K562 (cell line): ENCODE results near the gene TVP23A. TPM values are rescaled to one million over a fixed set of nuclear protein-coding genes. Genes with fewer than 3 reads are reported as not detected.

ENCODE experiments used
- FIP1L1 ChIP-seq: fragments of 200-400 bp; formaldehyde crosslinking; IDR thresholded peaks from 2 replicates; pipeline ENCODE4 v1.6.1; 2018; ENCODE audit warnings: mild to moderate bottlenecking, low read depth, low read length; ENCODE audit not compliant: poor library complexity, severe bottlenecking
- FOXO4 ChIP-seq: fragments of 450-650 bp; formaldehyde crosslinking; IDR thresholded peaks from 2 replicates; pipeline ENCODE4 v1.4.0; 2020; ENCODE audit warnings: mild to moderate bottlenecking, moderate library complexity
- HMG20A ChIP-seq: fragments of 450-650 bp; formaldehyde crosslinking; conservative IDR thresholded peaks from 2 replicates; pipeline ENCODE4 v1.4.0; 2020; ENCODE audit warnings: mild to moderate bottlenecking, mixed read lengths
- MCM3 ChIP-seq: fragments of 450-650 bp; IDR thresholded peaks from 2 replicates; pipeline ENCODE4 v1.6.1; 2016
- RBFOX2 ChIP-seq: fragments of 200-400 bp; formaldehyde crosslinking; IDR thresholded peaks from 2 replicates; pipeline ENCODE4 v1.6.1; 2017; ENCODE audit warnings: low read depth, mild to moderate bottlenecking, low read length, moderate library complexity
- RBM17 ChIP-seq: fragments of 200-400 bp; formaldehyde crosslinking; IDR thresholded peaks from 2 replicates; pipeline ENCODE4 v1.6.1; 2017; ENCODE audit warnings: low read depth, mild to moderate bottlenecking, low read length, borderline replicate concordance
- SRSF3 ChIP-seq: fragments of 200-400 bp; formaldehyde crosslinking; IDR thresholded peaks from 2 replicates; pipeline ENCODE4 v1.6.1; 2016; ENCODE audit warnings: mild to moderate bottlenecking, low read length, moderate library complexity; ENCODE audit not compliant: insufficient read depth
- THAP7 ChIP-seq: fragments of 250-450 bp; sonication (Bioruptor Pico); IDR thresholded peaks from 2 replicates; pipeline ENCODE4 v1.5.0; 2021
- ZEB2 ChIP-seq: fragments of 450-650 bp; IDR thresholded peaks from 2 replicates; pipeline ENCODE4 v1.6.1; 2016
- ZNF263 ChIP-seq: sonication (generic); formaldehyde crosslinking; IDR thresholded peaks from 2 replicates; pipeline ENCODE4 v1.8.0; 2022; ENCODE audit warnings: mild to moderate bottlenecking, missing genetic modification reagents, borderline replicate concordance
- ZNF282 ChIP-seq: sonication (generic); formaldehyde crosslinking; IDR thresholded peaks from 2 replicates; pipeline ENCODE4 v1.8.1; 2023; ENCODE audit warnings: missing genetic modification reagents
- ZNF395 ChIP-seq: fragments of 200-800 bp; sonication (Bioruptor generic); IDR thresholded peaks from 2 replicates; pipeline ENCODE4 v1.6.1; 2017; ENCODE audit warnings: missing genetic modification characterization, missing compliant biosample characterization
- ZNF77 ChIP-seq: fragments of 250-450 bp; sonication (Bioruptor Pico); IDR thresholded peaks from 2 replicates; pipeline ENCODE4 v1.5.0; 2020
- polyA plus RNA-seq, 8 experiments: library from polyadenylated mRNA; depleted of rRNA in 4 of 8; stranded (reverse) in 5 of 8; unstranded in 3 of 8; fragments of >200 nt; fragmentation: Nextera tagmentation in 2 of 8; fragmentation: Illumina TruSeq in 1 of 8; extraction: Ambion mirVana in 2 of 8; extraction: Trizol in 1 of 8; gene quantifications; 2 replicates each; pipeline versions ENCODE4 v1.2.1 to v1.2.3, GENCODE V29; 2011 to 2014; ENCODE audit warnings: inconsistent platforms in 1 of 8, missing spikeins in 1 of 8
- total RNA-seq, 7 experiments: library from RNA; depleted of rRNA in 6 of 7; stranded (reverse); fragments of >200 nt in 6 of 7; fragmentation: Illumina TruSeq in 2 of 7; extraction: Trizol in 2 of 7; gene quantifications; 2 replicates each; pipeline versions ENCODE4 v1.2.1 to v1.2.3, GENCODE V29; 2011 to 2021; ENCODE audit warnings: low replicate concordance in 1 of 7
- TF ChIP-seq, protein P1 (sequence below): fragments of 450-650 bp; IDR thresholded peaks from 2 replicates; pipeline ENCODE4 v1.6.1; 2014; ENCODE audit warnings: low read depth, mild to moderate bottlenecking, moderate library complexity, borderline replicate concordance
- TF ChIP-seq, protein P2 (sequence below): sonication (generic); formaldehyde crosslinking; IDR thresholded peaks from 2 replicates; pipeline ENCODE4 v1.8.1; 2023; ENCODE audit warnings: mild to moderate bottlenecking, missing genetic modification reagents
- TF ChIP-seq, protein P3 (sequence below): fragments of 450-650 bp; IDR thresholded peaks from 2 replicates; pipeline ENCODE4 v1.7.1; 2018; ENCODE audit warnings: mild to moderate bottlenecking, low read depth; ENCODE audit not compliant: partially characterized antibody

The TVP23A gene
- total and polyA plus RNA-seq, 9 of the 15 experiments (the other 6 are each of a cell fraction or from before 2014, with no cell fraction given): 0.04 to 0.77 (median 0.10) TPM; not detected in 3

DNA sequence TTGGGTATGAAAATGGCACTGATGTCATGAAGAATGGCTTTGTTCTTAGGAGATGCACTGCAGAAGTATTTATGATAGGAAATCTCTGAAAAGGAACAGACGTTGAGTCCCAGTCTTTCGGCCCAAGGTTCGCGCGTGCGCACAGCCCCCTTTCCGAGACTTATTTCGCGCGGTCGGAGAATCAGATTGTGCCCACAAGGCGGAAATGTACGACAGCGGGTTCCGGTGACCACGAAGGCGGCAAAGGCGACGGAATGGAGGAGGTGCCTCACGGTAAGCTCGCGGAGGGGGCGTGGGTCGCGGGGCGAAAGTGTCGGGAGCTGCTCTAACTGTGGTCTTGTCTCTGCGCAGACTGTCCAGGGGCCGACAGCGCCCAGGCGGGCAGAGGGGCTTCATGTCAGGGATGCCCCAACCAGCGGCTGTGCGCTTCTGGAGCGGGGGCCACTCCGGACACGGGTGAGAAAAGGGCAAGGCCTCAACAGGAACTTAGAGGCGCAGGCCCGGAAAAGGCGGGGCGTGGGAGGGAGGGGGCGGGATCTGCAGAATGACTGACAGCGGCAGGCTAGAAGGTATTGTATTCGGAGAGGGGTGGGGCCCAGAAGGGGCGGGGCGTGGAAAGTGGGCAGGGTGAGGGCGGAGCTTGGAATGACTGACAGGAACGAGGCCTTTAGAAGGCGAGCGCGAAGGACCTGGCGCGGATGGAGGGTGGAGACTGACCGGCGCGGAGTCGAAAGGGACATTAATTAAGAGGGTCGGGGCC lies 74.8 kb downstream of the TVP23A start, which contains the start of gene NUBP1 (continued):
- TF ChIP-seq FOXO4 (CRISPR knock-in tag): no peak
- TF ChIP-seq HMG20A (CRISPR knock-in tag): no peak
- TF ChIP-seq THAP7 (CRISPR knock-in tag): no peak
- TF ChIP-seq, protein P1, sequence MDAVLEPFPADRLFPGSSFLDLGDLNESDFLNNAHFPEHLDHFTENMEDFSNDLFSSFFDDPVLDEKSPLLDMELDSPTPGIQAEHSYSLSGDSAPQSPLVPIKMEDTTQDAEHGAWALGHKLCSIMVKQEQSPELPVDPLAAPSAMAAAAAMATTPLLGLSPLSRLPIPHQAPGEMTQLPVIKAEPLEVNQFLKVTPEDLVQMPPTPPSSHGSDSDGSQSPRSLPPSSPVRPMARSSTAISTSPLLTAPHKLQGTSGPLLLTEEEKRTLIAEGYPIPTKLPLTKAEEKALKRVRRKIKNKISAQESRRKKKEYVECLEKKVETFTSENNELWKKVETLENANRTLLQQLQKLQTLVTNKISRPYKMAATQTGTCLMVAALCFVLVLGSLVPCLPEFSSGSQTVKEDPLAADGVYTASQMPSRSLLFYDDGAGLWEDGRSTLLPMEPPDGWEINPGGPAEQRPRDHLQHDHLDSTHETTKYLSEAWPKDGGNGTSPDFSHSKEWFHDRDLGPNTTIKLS: peak; percentile 95
- peak; percentile 96 for TF ChIP-seq RBFOX2
- TF ChIP-seq RBM17: no peak
- no peak for TF ChIP-seq ZNF395 (CRISPR knock-in tag)
- TF ChIP-seq SRSF3: no peak
- TF ChIP-seq MCM3: no peak
- TF ChIP-seq, protein P2, sequence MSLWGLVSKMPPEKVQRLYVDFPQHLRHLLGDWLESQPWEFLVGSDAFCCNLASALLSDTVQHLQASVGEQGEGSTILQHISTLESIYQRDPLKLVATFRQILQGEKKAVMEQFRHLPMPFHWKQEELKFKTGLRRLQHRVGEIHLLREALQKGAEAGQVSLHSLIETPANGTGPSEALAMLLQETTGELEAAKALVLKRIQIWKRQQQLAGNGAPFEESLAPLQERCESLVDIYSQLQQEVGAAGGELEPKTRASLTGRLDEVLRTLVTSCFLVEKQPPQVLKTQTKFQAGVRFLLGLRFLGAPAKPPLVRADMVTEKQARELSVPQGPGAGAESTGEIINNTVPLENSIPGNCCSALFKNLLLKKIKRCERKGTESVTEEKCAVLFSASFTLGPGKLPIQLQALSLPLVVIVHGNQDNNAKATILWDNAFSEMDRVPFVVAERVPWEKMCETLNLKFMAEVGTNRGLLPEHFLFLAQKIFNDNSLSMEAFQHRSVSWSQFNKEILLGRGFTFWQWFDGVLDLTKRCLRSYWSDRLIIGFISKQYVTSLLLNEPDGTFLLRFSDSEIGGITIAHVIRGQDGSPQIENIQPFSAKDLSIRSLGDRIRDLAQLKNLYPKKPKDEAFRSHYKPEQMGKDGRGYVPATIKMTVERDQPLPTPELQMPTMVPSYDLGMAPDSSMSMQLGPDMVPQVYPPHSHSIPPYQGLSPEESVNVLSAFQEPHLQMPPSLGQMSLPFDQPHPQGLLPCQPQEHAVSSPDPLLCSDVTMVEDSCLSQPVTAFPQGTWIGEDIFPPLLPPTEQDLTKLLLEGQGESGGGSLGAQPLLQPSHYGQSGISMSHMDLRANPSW (CRISPR knock-in tag): 0 out of 2 replicates have a peak, but pooled peaks have one; percentile 79
- TF ChIP-seq ZNF77 (CRISPR knock-in tag): no peak
- TF ChIP-seq, protein P3, sequence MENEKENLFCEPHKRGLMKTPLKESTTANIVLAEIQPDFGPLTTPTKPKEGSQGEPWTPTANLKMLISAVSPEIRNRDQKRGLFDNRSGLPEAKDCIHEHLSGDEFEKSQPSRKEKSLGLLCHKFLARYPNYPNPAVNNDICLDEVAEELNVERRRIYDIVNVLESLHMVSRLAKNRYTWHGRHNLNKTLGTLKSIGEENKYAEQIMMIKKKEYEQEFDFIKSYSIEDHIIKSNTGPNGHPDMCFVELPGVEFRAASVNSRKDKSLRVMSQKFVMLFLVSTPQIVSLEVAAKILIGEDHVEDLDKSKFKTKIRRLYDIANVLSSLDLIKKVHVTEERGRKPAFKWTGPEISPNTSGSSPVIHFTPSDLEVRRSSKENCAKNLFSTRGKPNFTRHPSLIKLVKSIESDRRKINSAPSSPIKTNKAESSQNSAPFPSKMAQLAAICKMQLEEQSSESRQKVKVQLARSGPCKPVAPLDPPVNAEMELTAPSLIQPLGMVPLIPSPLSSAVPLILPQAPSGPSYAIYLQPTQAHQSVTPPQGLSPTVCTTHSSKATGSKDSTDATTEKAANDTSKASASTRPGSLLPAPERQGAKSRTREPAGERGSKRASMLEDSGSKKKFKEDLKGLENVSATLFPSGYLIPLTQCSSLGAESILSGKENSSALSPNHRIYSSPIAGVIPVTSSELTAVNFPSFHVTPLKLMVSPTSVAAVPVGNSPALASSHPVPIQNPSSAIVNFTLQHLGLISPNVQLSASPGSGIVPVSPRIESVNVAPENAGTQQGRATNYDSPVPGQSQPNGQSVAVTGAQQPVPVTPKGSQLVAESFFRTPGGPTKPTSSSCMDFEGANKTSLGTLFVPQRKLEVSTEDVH: peak; percentile 93
- TF ChIP-seq ZEB2: no peak
- TF ChIP-seq FIP1L1: no peak
- TF ChIP-seq ZNF282 (CRISPR knock-in tag): no peak
- no peak for TF ChIP-seq ZNF263 (CRISPR knock-in tag)
